Esophagus squamous epithelium (tissue), 5 donors: ENCODE results near the gene GRAMD1C. TPM values are rescaled to one million over a fixed set of nuclear protein-coding genes. Genes with fewer than 3 reads are reported as not detected.

Experiments used
- DNase-seq: peaks from one replicate; lab custom pipeline; 2025; lab: John Stamatoyannopoulos, UW
- H3K27ac ChIP-seq, 4 donors: fragments of 200-600 bp; sonication (generic); one replicate each; pipeline ENCODE4 v1.5.1; 2016 to 2019; ENCODE audit warnings: mild to moderate bottlenecking in 1 of 4
- H3K27me3 ChIP-seq, 4 donors: fragments of 200-600 bp; sonication (generic); 1 replicate in 3 of 4; 2 replicates in 1 of 4; pipeline versions ENCODE4 v1.5.1 to v1.6.0; 2017 to 2021; ENCODE audit warnings: antibody characterized with exemption in 1 of 4
- H3K36me3 ChIP-seq, 3 donors: fragments of 200-600 bp; sonication (generic); one replicate each; pipeline ENCODE4 v1.5.1; 2016 to 2019
- H3K4me1 ChIP-seq, 3 donors: fragments of 200-600 bp; sonication (generic); one replicate each; pipeline ENCODE4 v1.5.1; 2017 to 2019
- H3K4me3 ChIP-seq, 4 donors: fragments of 200-600 bp; sonication (generic); 1 replicate in 3 of 4; 2 replicates in 1 of 4; pipeline ENCODE4 v1.5.1; 2016 to 2019; ENCODE audit warnings: mild to moderate bottlenecking in 2 of 4, moderate library complexity in 1 of 4
- H3K9me3 ChIP-seq, 3 donors: fragments of 200-600 bp; sonication (generic); one replicate each; pipeline ENCODE4 v1.5.1; 2016 to 2019
- POLR2A ChIP-seq, 4 donors: fragments of 450-650 bp; IDR thresholded peaks; one replicate each; pipeline ENCODE4 v1.6.1; 2017; ENCODE audit warnings: antibody characterized with exemption in 4 of 4, mild to moderate bottlenecking in 4 of 4, moderate library complexity in 3 of 4
- WGBS, 2 donors: methylation state at CpG; one replicate each; pipeline ENCODE4 v1.1.5; 2018; 5-methylcytosine and 5-hydroxymethylcytosine counted together
- intact Hi-C: fragments of 100-400 bp; cut with DNase I; formaldehyde crosslinking; loops from one replicate; pipeline ENCODE4 v1.15.0; 2022
- total RNA-seq, 4 donors: library from RNA; depleted of rRNA; stranded (reverse); fragments of >200 nt; gene quantifications; one replicate each; pipeline ENCODE4 v1.1.0, GENCODE V29; 2016
- TF ChIP-seq, protein P1 (sequence below), 6 experiments: fragments of 450-650 bp in 4 of 6; fragments of 200-600 bp in 2 of 6; sonication (generic) in 2 of 6; IDR thresholded peaks; one replicate each; pipeline ENCODE4 v1.5.1; 2016 to 2019; ENCODE audit warnings: antibody characterized with exemption in 6 of 6, mild to moderate bottlenecking in 4 of 6, moderate library complexity in 4 of 6
- donor health status: DM: yes; HTN: yes; CAD: no.

Gene GRAMD1C
- total RNA-seq, 4 donors from 2014 or later = 4.4 to 12.6 (median 6.6) TPM

DNA sequence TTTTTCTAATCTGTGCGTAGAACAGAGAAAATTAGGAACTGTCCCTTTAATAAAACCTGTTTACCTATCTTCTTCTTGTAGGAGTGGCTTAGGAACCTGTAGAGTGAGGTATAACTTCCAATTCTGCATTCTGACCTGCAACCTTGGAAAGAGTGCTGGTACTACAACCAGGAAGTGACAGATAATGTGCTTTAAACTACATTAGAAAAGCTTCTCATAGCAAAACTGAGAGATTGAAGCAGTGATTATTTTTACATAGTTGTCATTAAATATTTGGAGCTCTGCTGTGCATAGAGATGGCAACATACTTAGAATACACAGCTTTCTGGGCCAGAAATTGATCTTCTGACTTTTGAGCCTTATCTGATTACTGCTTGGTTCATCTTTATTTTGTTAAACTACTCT lies 58.8 kb downstream of the GRAMD1C start:
- Histone ChIP-seq H3K36me3 (no peaks in the 10 kb centered on the region), H3K4me3 (peak overlapping the region; percentile 26 to 48 (median 44)), H3K4me1 (peaks cover 0 to 24% (median 0%) of the 10 kb centered on the region in 3 donors), H3K9me3 (no peaks in the 10 kb centered on the region), H3K27me3 (no peaks in the 10 kb centered on the region), H3K27ac (peak overlapping the region in 3 of 4 donors; percentile 70 to 87 (median 82))
- DNase-seq = no peak
- WGBS, 2 donors = 24 to 44% methylated on average over 1 of the region's 1 CpG
- intact Hi-C loops = no loop called here
- peak in 1 of 4 donors; percentile 25 for TF ChIP-seq POLR2A (IDR thresholded peaks at IDR 0.05)
- TF ChIP-seq, protein P1, sequence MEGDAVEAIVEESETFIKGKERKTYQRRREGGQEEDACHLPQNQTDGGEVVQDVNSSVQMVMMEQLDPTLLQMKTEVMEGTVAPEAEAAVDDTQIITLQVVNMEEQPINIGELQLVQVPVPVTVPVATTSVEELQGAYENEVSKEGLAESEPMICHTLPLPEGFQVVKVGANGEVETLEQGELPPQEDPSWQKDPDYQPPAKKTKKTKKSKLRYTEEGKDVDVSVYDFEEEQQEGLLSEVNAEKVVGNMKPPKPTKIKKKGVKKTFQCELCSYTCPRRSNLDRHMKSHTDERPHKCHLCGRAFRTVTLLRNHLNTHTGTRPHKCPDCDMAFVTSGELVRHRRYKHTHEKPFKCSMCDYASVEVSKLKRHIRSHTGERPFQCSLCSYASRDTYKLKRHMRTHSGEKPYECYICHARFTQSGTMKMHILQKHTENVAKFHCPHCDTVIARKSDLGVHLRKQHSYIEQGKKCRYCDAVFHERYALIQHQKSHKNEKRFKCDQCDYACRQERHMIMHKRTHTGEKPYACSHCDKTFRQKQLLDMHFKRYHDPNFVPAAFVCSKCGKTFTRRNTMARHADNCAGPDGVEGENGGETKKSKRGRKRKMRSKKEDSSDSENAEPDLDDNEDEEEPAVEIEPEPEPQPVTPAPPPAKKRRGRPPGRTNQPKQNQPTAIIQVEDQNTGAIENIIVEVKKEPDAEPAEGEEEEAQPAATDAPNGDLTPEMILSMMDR (IDR thresholded peaks at IDR 0.05) = no peak

DNA sequence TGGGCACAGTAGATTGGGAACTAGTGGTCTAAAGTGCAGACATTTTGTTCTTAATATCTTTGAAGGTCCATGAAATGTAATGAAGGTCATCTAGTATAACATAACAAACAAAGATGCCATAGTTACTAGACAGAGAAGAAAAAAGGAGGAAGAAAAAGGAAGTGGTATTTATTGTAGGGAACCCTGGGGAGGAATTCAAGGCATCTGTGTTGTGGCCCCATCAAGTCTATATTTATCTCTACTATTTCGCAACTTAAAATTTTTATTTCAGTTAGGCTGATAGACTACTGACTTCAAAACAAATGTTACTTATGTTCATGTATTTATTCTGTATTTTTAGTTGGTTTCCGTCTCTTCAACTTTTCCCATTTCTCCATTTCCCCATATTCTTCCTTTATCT lies 60.3 kb downstream of the GRAMD1C start:
- Histone ChIP-seq H3K27ac (peak overlapping the region in 2 of 4 donors; percentile 2 to 87), H3K27me3 (no peaks in the 10 kb centered on the region), H3K4me1 (peaks cover 0 to 24% (median 0%) of the 10 kb centered on the region in 3 donors), H3K36me3 (no peaks in the 10 kb centered on the region), H3K9me3 (no peaks in the 10 kb centered on the region), H3K4me3 (peak overlapping the region in 3 of 4 donors; percentile 41 to 48 (median 46))
- TF ChIP-seq, protein P1 (IDR thresholded peaks at IDR 0.05) = no peak
- no peak for TF ChIP-seq POLR2A (IDR thresholded peaks at IDR 0.05)
- WGBS, 2 donors = 84 to 86% methylated on average over 2 of the region's 2 CpGs
- intact Hi-C loops = no loop called here
- DNase-seq = no peak

DNA sequence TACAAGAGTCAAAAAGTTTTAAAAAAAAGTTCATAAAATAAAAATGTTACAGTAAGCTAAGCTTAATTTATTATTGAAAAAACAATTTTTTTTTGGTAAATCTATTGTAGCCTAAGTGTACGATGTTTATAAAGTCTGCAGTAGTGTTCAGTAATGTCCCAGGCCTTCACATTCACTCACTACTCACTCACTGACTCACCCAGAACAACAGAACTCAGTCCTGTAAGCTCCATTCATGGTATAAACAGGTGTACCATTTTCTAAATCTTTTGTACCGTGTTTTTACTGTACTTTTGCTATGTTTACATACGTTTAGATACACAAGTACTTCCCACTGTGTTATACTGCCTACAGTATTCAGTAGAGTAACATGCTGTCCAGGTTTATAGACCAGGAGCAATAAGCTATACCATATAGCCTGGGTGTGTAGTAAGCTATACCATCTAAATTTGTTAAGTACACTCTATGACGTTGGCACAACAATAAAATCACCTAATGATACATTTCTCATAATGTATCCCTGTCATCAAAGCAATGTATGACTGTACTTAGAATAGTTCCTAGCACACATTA lies 68.1 kb downstream of the GRAMD1C start:
- WGBS, 2 donors = 82 to 88% methylated on average over 4 of the region's 4 CpGs

DNA sequence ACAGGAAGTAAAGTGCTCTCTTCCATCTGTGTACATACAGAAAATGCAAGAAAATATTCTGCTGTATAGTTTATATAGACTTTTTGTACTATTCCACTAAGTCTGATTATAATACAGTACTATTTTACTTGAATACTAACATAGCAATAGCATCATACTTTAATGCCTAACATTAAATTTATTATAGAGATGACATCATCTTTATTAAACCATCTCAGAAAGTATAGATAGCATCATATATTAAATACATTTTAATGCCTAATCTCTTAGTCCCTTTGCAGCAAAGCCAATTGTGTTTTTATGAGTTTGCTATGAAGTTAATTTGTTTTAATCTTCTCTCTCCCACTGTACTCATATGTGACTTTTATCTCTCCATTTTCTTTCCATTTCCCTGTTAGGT lies 69.5 kb downstream of the GRAMD1C start:
- no peak overlapping the region for H3K4me3 ChIP-seq
- no peaks in the 10 kb centered on the region for H3K9me3 ChIP-seq
- no peak for TF ChIP-seq POLR2A (IDR thresholded peaks at IDR 0.05)
- TF ChIP-seq, protein P1 (IDR thresholded peaks at IDR 0.05) = no peak
- peaks cover 0 to 9% (median 0%) of the 10 kb centered on the region in 3 donors for H3K4me1 ChIP-seq
- intact Hi-C loops = no loop called here
- peaks cover 0 to 19% (median 0%) of the 10 kb centered on the region in 3 donors for H3K36me3 ChIP-seq
- H3K27ac ChIP-seq = no peak overlapping the region
- no peak for DNase-seq
- no peaks in the 10 kb centered on the region for H3K27me3 ChIP-seq

More for the DNA sequence above, 68.1 kb downstream of the GRAMD1C start:
- Histone ChIP-seq H3K9me3 (no peaks in the 10 kb centered on the region), H3K4me3 (no peak overlapping the region), H3K27me3 (no peaks in the 10 kb centered on the region), H3K36me3 (peaks cover 0 to 19% (median 0%) of the 10 kb centered on the region in 3 donors), H3K4me1 (no peaks in the 10 kb centered on the region), H3K27ac (no peak overlapping the region)
- TF ChIP-seq, protein P1 (IDR thresholded peaks at IDR 0.05) = no peak
- no peak for TF ChIP-seq POLR2A (IDR thresholded peaks at IDR 0.05)
- DNase-seq = no peak
- intact Hi-C loops = no loop called here

DNA sequence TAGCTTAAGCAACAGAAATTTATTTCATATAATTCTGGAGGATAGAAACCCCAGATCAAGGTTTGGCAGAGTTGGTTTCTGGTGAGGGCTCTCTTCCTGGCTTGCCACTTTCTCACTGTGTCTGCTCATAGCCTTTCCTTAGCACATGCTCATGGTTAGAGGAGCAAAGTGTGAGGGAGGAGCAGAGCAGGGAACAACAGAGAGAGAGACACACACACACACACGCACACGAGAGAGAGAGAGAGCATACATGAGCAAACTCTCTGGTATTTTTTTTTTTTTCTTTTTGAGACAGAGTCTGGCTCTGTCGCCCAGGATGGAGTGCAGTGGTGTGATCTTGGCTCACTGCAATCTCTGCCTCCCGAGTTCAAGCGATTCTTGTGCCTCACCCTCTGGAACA lies 72.4 kb downstream of the GRAMD1C start:
- Histone ChIP-seq H3K4me1 (peaks cover 0 to 9% (median 0%) of the 10 kb centered on the region in 3 donors), H3K27me3 (no peaks in the 10 kb centered on the region), H3K9me3 (no peaks in the 10 kb centered on the region), H3K27ac (no peak overlapping the region), H3K4me3 (no peak overlapping the region), H3K36me3 (peaks cover 0 to 8% (median 0%) of the 10 kb centered on the region in 3 donors)
- WGBS, 2 donors = 41 to 69% methylated on average over 4 to 5 of the region's 5 CpGs
- DNase-seq = no peak
- TF ChIP-seq POLR2A (IDR thresholded peaks at IDR 0.05) = no peak
- TF ChIP-seq, protein P1 (IDR thresholded peaks at IDR 0.05) = no peak
- intact Hi-C loops = loop anchor here (5.0 to 10.0 kb wide), 2 partner anchors 69 to 186 kb away; no protein-coding TSS in a partner anchor
